Ishikawa (cell line): ENCODE data around the gene PLPP4.

ENCODE experiments used
- CEBPB ChIP-seq: IDR thresholded peaks from 2 replicates; pipeline ENCODE4 v1.6.1; 2012
- CREB1 ChIP-seq: IDR thresholded peaks from 2 replicates; pipeline ENCODE4 v1.6.1; 2012; ENCODE audit warnings: low read depth
- EGR1 ChIP-seq: IDR thresholded peaks from 2 replicates; pipeline ENCODE4 v1.6.1; 2012
- EP300 ChIP-seq: IDR thresholded peaks from 2 replicates; pipeline ENCODE4 v1.6.1; 2012; ENCODE audit warnings: borderline replicate concordance
- FOXM1 ChIP-seq: IDR thresholded peaks from 2 replicates; pipeline ENCODE4 v1.6.1; 2012; ENCODE audit warnings: low read depth, borderline replicate concordance
- MAX ChIP-seq: IDR thresholded peaks from 2 replicates; pipeline ENCODE4 v1.6.1; 2012
- RAD21 ChIP-seq: IDR thresholded peaks from 2 replicates; pipeline ENCODE4 v1.6.1; 2012; ENCODE audit warnings: low read depth
- REST ChIP-seq: IDR thresholded peaks from 2 replicates; pipeline ENCODE4 v1.6.1; 2012; ENCODE audit warnings: low read depth, mild to moderate bottlenecking
- TAF1 ChIP-seq: IDR thresholded peaks from 2 replicates; pipeline ENCODE4 v1.6.1; 2012; ENCODE audit warnings: low read depth, mild to moderate bottlenecking
- USF1 ChIP-seq: IDR thresholded peaks from 2 replicates; pipeline ENCODE4 v1.6.1; 2012
- YY1 ChIP-seq: IDR thresholded peaks from 2 replicates; pipeline ENCODE4 v1.6.1; 2012; ENCODE audit warnings: low read depth

- no peak for TF ChIP-seq EGR1
- no peak for TF ChIP-seq EP300
- no peak for TF ChIP-seq CEBPB
- TF ChIP-seq MAX: no peak
- no peak for TF ChIP-seq YY1
- no peak for TF ChIP-seq RAD21
- TF ChIP-seq USF1: no peak
- no peak for TF ChIP-seq REST
- no peak for TF ChIP-seq FOXM1
- no peak for TF ChIP-seq TAF1
- no peak for TF ChIP-seq CREB1
Observed at GRCh38 chr10:120634659-120635058, 177.6 kb downstream of the PLPP4 start.
